H9 (cell line): ENCODE data around the gene ADORA1. TPM values are rescaled to one million over a fixed set of nuclear protein-coding genes. Genes with fewer than 3 reads are reported as not detected.
A peak's percentile ranks its signal among the peaks of the same experiment; 100 is the strongest.

Experiments
- DNase-seq: peaks from one replicate; pipeline ENCODE4 v3.0.0-alpha.2; 2017
- H2AFZ ChIP-seq: one replicate; pipeline ENCODE4 v1.6.1; 2013; ENCODE audit warnings: mild to moderate bottlenecking, low read length, control low read depth, moderate library complexity
- H2AK5ac ChIP-seq: 2 replicates; pipeline ENCODE4 v1.6.1; 2013; ENCODE audit warnings: low read length, control low read depth, mixed read lengths; ENCODE audit not compliant: insufficient read length
- H2BK120ac ChIP-seq: one replicate; pipeline ENCODE4 v1.6.1; 2013; ENCODE audit warnings: low read depth, mild to moderate bottlenecking, low read length, control low read depth, inconsistent platforms; ENCODE audit not compliant: poor library complexity, severe bottlenecking
- H2BK12ac ChIP-seq: 2 replicates; pipeline ENCODE4 v1.6.1; 2013; ENCODE audit warnings: low read length, control low read depth, mixed read lengths, low read depth; ENCODE audit not compliant: insufficient read length
- H2BK15ac ChIP-seq: 2 replicates; pipeline ENCODE4 v1.6.1; 2013; ENCODE audit warnings: low read depth, low read length, control low read depth
- H2BK20ac ChIP-seq: one replicate; pipeline ENCODE4 v1.6.1; 2013; ENCODE audit warnings: low read depth, mild to moderate bottlenecking, low read length, control low read depth, inconsistent platforms; ENCODE audit not compliant: poor library complexity, severe bottlenecking
- H2BK5ac ChIP-seq: 2 replicates; pipeline ENCODE4 v1.6.1; 2013; ENCODE audit warnings: low read length, control low read depth, mixed read lengths; ENCODE audit not compliant: insufficient read length
- H3K14ac ChIP-seq: 2 replicates; pipeline ENCODE4 v1.6.1; 2013; ENCODE audit warnings: low read length, control low read depth; ENCODE audit not compliant: insufficient read depth
- H3K18ac ChIP-seq: 2 replicates; pipeline ENCODE4 v1.6.1; 2013; ENCODE audit warnings: low read depth, mild to moderate bottlenecking, mixed read lengths, low read length, control low read depth; ENCODE audit not compliant: insufficient read length
- H3K23ac ChIP-seq: 2 replicates; pipeline ENCODE4 v1.6.1; 2013; ENCODE audit warnings: low read length, control low read depth, mixed read lengths, low read depth; ENCODE audit not compliant: insufficient read length
- H3K23me2 ChIP-seq: 2 replicates; pipeline ENCODE4 v1.6.1; 2013; ENCODE audit warnings: low read depth, mild to moderate bottlenecking, mixed read lengths, low read length, control low read depth; ENCODE audit not compliant: insufficient read length, poor library complexity, severe bottlenecking
- H3K27ac ChIP-seq: 2 replicates; pipeline ENCODE4 v1.5.1; 2013; ENCODE audit warnings: low read length, control low read depth, mixed read lengths, low read depth; ENCODE audit not compliant: insufficient read length
- H3K27me3 ChIP-seq: 2 replicates; pipeline ENCODE4 v1.6.1; 2013; ENCODE audit warnings: low read length, control low read depth, inconsistent platforms; ENCODE audit not compliant: insufficient read depth
- H3K4ac ChIP-seq: 2 replicates; pipeline ENCODE4 v1.6.1; 2013; ENCODE audit warnings: low read depth, mild to moderate bottlenecking, control low read depth, inconsistent platforms, low read length, moderate library complexity
- H3K4me1 ChIP-seq: 2 replicates; pipeline ENCODE4 v1.6.1; 2013; ENCODE audit warnings: low read length, control low read depth, inconsistent platforms; ENCODE audit not compliant: insufficient read depth
- H3K4me2 ChIP-seq: 2 replicates; pipeline ENCODE4 v1.6.1; 2013; ENCODE audit warnings: low read length, control low read depth, mixed read lengths; ENCODE audit not compliant: insufficient read length, insufficient read depth
- H3K56ac ChIP-seq: 2 replicates; pipeline ENCODE4 v1.6.1; 2013; ENCODE audit warnings: low read depth, mild to moderate bottlenecking, mixed read lengths, low read length, control low read depth; ENCODE audit not compliant: insufficient read length
- H3K79me1 ChIP-seq: 2 replicates; pipeline ENCODE4 v1.6.1; 2013; ENCODE audit warnings: low read depth, mild to moderate bottlenecking, moderate library complexity, low read length, control low read depth, inconsistent platforms; ENCODE audit not compliant: insufficient read depth, poor library complexity, severe bottlenecking
- H3K79me2 ChIP-seq: 2 replicates; pipeline ENCODE4 v1.6.1; 2013; ENCODE audit warnings: low read length, control low read depth, inconsistent platforms; ENCODE audit not compliant: insufficient read depth
- H3K9ac ChIP-seq: 2 replicates; pipeline ENCODE4 v1.6.1; 2013; ENCODE audit warnings: low read length, control low read depth, mixed read lengths; ENCODE audit not compliant: insufficient read length; ENCODE audit errors: extremely low read depth
- H3K9me3 ChIP-seq: one replicate; pipeline ENCODE4 v1.6.1; 2013; ENCODE audit warnings: low read depth, low read length, inconsistent platforms; ENCODE audit not compliant: control insufficient read depth
- H3T11ph ChIP-seq: one replicate; pipeline ENCODE4 v1.6.1; 2013; ENCODE audit warnings: mild to moderate bottlenecking, low read length, control low read depth, inconsistent platforms
- H4K20me1 ChIP-seq: one replicate; pipeline ENCODE4 v1.6.1; 2013; ENCODE audit not compliant: control insufficient read depth, insufficient read length, insufficient read depth
- H4K5ac ChIP-seq: 2 replicates; pipeline ENCODE4 v1.6.1; 2013; ENCODE audit warnings: low read depth, mild to moderate bottlenecking, mixed read lengths, low read length, control low read depth; ENCODE audit not compliant: insufficient read length
- H4K8ac ChIP-seq: replicated peaks from 2 replicates; pipeline ENCODE4 v1.6.1; 2013; ENCODE audit warnings: low read length, control low read depth, mixed read lengths, low read depth; ENCODE audit not compliant: insufficient read length
- H4K91ac ChIP-seq: 2 replicates; pipeline ENCODE4 v1.6.1; 2013; ENCODE audit warnings: low read depth, mild to moderate bottlenecking, moderate library complexity, mixed read lengths, low read length, control low read depth; ENCODE audit not compliant: insufficient read length
- H3K27ac Mint-ChIP-seq, 3 experiments: 2 replicates in 2 of 3; 3 replicates in 1 of 3; pipeline ENCODE4 v1.8.0; 2020 to 2021; ENCODE audit warnings: mixed read lengths in 3 of 3, mild to moderate bottlenecking in 1 of 3, moderate library complexity in 1 of 3
- H3K27me3 Mint-ChIP-seq: 2 replicates; pipeline ENCODE4 v1.8.0; 2021; ENCODE audit warnings: low read depth, mild to moderate bottlenecking, moderate library complexity, mixed read lengths
- H3K36me3 Mint-ChIP-seq, 3 experiments: 2 replicates in 2 of 3; 3 replicates in 1 of 3; pipeline ENCODE4 v1.8.0; 2020 to 2021; ENCODE audit warnings: low read depth in 3 of 3, mixed read lengths in 3 of 3; ENCODE audit not compliant: insufficient read depth in 1 of 3
- H3K4me1 Mint-ChIP-seq, 2 experiments: 2 replicates each; pipeline ENCODE4 v1.8.0; 2020; ENCODE audit warnings: mixed read lengths in 2 of 2
- H3K4me3 Mint-ChIP-seq, 2 experiments: 2 replicates in 1 of 2; 3 replicates in 1 of 2; pipeline ENCODE4 v1.8.0; 2020 to 2021; ENCODE audit warnings: mild to moderate bottlenecking in 2 of 2, mixed read lengths in 2 of 2, moderate library complexity in 1 of 2
- H3K9me3 Mint-ChIP-seq, 2 experiments: 2 replicates in 1 of 2; 3 replicates in 1 of 2; pipeline ENCODE4 v1.8.0; 2020; ENCODE audit warnings: mild to moderate bottlenecking in 2 of 2, mixed read lengths in 2 of 2, moderate library complexity in 1 of 2
- CTCF ChIP-seq: fragments of 200-600 bp; sonication (generic); conservative IDR thresholded peaks from 3 replicates; pipeline ENCODE4 v1.8.0; 2021; ENCODE audit warnings: antibody characterized with exemption, mild to moderate bottlenecking
- WGBS: extraction: QIAGEN DNeasy Blood & Tissue Kit; methylation state at CpG from one replicate; pipeline ENCODE4 v1.1.7; 2013; ENCODE audit warnings: missing lambda C conversion rate, low lambda C conversion rate, mixed read lengths; ENCODE audit not compliant: insufficient read length; ENCODE audit errors: extremely low coverage; 5-methylcytosine and 5-hydroxymethylcytosine counted together
- total RNA-seq: library from RNA; stranded (reverse); gene quantifications from 2 replicates; pipeline ENCODE4 v1.2.1, GENCODE V29; 2021

Gene ADORA1
- total RNA-seq, 1 experiment from 2014 or later, result 1.3 TPM

- Histone ChIP-seq H3K23ac (no peak overlapping the region), H3K23me2 (no peaks in the 10 kb centered on the region), H2BK12ac (no peak overlapping the region), H2BK20ac (no peak overlapping the region), H3T11ph (no peak overlapping the region), H3K9ac (no peak overlapping the region), H3K4me2 (no peak overlapping the region), H3K27ac (no peak overlapping the region), H3K4ac (no peak overlapping the region), H2AFZ (no peak overlapping the region), H4K20me1 (no peaks in the 10 kb centered on the region), H3K9me3 (no peaks in the 10 kb centered on the region), H3K79me2 (no peaks in the 10 kb centered on the region), H4K5ac (no peak overlapping the region), H4K91ac (no peak overlapping the region), H3K18ac (no peak overlapping the region), H3K4me1 (no peaks in the 10 kb centered on the region; the same call in 1 of the 2 replicates), H2BK120ac (no peak overlapping the region), H2BK5ac (no peak overlapping the region), H3K27me3 (no peaks in the 10 kb centered on the region), H2AK5ac (no peak overlapping the region), H2BK15ac (no peak overlapping the region), H3K79me1 (no peaks in the 10 kb centered on the region), H3K56ac (no peak overlapping the region), H3K14ac (no peak overlapping the region), H4K8ac (no peak overlapping the region)
- Mint-ChIP-seq H3K27ac (no peak overlapping the region; a peak in 1 of 7 replicates), H3K27me3 (peaks cover 10% of the 10 kb centered on the region), H3K4me3 (no peak overlapping the region; a peak in 1 of 5 replicates), H3K4me1 (peaks cover 13 to 29% of the 10 kb centered on the region in 2 experiments), H3K9me3 (no peaks in the 10 kb centered on the region; a peak in 1 of 5 replicates), H3K36me3 (no peaks in the 10 kb centered on the region; a peak in 1 of 7 replicates)
- DNase-seq, result peak; percentile 83
- peak; percentile 88 for TF ChIP-seq CTCF
- WGBS, result no CpG with 5 or more reads among the region's 19 CpGs
These were observed 89.0 kb downstream of the ADORA1 start for GRCh38 chr1:203216274-203217138.

Other genes starting within 250 kb of the ADORA1 start
- gene RABIF, start 238.6 kb upstream of the ADORA1 start, total RNA-seq, result 8.3 and 9.5 TPM in 2 replicates
- 38.4 and 40.0 TPM in 2 replicates for gene KLHL12, start 200.5 kb upstream of the ADORA1 start, total RNA-seq
- gene ADIPOR1, start 169.4 kb upstream of the ADORA1 start, total RNA-seq, result 65.0 and 69.7 TPM in 2 replicates
- 21.4 and 21.5 TPM in 2 replicates for gene CYB5R1, start 160.5 kb upstream of the ADORA1 start, total RNA-seq
- gene TMEM183A, start 120.4 kb upstream of the ADORA1 start, total RNA-seq, result 93.4 and 96.0 TPM in 2 replicates
- 2.8 and 3.9 TPM in 2 replicates for gene PPFIA4, start 101.2 kb upstream of the ADORA1 start, total RNA-seq
- not detected in 2 replicates for gene MYOG, start 41.7 kb upstream of the ADORA1 start, total RNA-seq
- not detected in 2 replicates for gene MYBPH, start 48.1 kb downstream of the ADORA1 start, total RNA-seq
- gene CHI3L1, start 59.0 kb downstream of the ADORA1 start, total RNA-seq, result not detected in 2 replicates
- not detected in 2 replicates for gene CHIT1, start 101.9 kb downstream of the ADORA1 start, total RNA-seq
- 2.9 and 4.1 TPM in 2 replicates for gene BTG2, start 177.8 kb downstream of the ADORA1 start, total RNA-seq
- not detected in 2 replicates for gene FMOD, start 223.4 kb downstream of the ADORA1 start, total RNA-seq